Measurements from ENCODE around the gene STON1.

GRCh38 chr2:48480526-48480925 is 49.4 kb upstream of the STON1 start:
- TF ChIP-seq MAFK (IDR thresholded peaks at IDR 0.05; ENCODE audit: partially characterized antibody) (no peak), RAD21 (conservative IDR thresholded peaks at IDR 0.05 in 1 of 2, IDR thresholded peaks at IDR 0.05 in 1 of 2) (no peak)
